ENCODE data around the gene PKN2. TPM values are rescaled to one million over a fixed set of nuclear protein-coding genes. Genes with fewer than 3 reads are reported as not detected.
A peak's percentile ranks its signal among the peaks of the same experiment; 100 is the strongest.

The PKN2 gene
- total RNA-seq, 1 experiment from 2014 or later: 32.6 TPM

- no peak overlapping the region for H3K4me3 Mint-ChIP-seq
- peaks cover 39% of the 10 kb centered on the region for H3K4me1 Mint-ChIP-seq
- no peaks in the 10 kb centered on the region for H3K9me3 Mint-ChIP-seq
- ATAC-seq (peak; percentile 42), DNase-seq (ENCODE audit: low spot score) (no peak)
- peaks cover 23% of the 10 kb centered on the region for H3K36me3 Mint-ChIP-seq
- ChIA-PET CTCF (interaction anchor here (1.2 kb wide), 1 partner anchor 33 kb away, joined by 3 read pairs; no protein-coding TSS in a partner anchor), POLR2A (no interaction called here)
- H3K27ac Mint-ChIP-seq: peak overlapping the region; percentile 92
- H3K27me3 Mint-ChIP-seq (ENCODE audit: low read depth): no peaks in the 10 kb centered on the region
- TF ChIP-seq ZNF138 (CRISPR knock-in tag; conservative IDR thresholded peaks at IDR 0.05): no peak
- no peak for TF ChIP-seq SOX15 (CRISPR knock-in tag; IDR thresholded peaks at IDR 0.05)
- TF ChIP-seq MYBL2 (CRISPR knock-in tag; IDR thresholded peaks at IDR 0.05): no peak
- TF ChIP-seq CDX4 (CRISPR knock-in tag; IDR thresholded peaks at IDR 0.05; ENCODE audit: borderline replicate concordance): no peak
- TF ChIP-seq OVOL2 (CRISPR knock-in tag; IDR thresholded peaks at IDR 0.05; ENCODE audit: borderline replicate concordance): no peak
- TF ChIP-seq TEAD1 (CRISPR knock-in tag; IDR thresholded peaks at IDR 0.05): no peak
- TF ChIP-seq PRDM15 (CRISPR knock-in tag; IDR thresholded peaks at IDR 0.05): no peak
- no peak for TF ChIP-seq PREB (CRISPR knock-in tag; IDR thresholded peaks at IDR 0.05; ENCODE audit: borderline replicate concordance)
- TF ChIP-seq ZNF532 (CRISPR knock-in tag; IDR thresholded peaks at IDR 0.05; ENCODE audit: borderline replicate concordance): no peak
- no peak for TF ChIP-seq RORB (CRISPR knock-in tag; IDR thresholded peaks at IDR 0.05)
Observed at GRCh38 chr1:88768816-88769215, 84.7 kb downstream of the PKN2 start.

GRCh38 chr1:88773540-88774150, 89.6 kb downstream of the PKN2 start:
- H3K4me3 Mint-ChIP-seq: peak overlapping the region; percentile 10; the same call in 1 of the 2 replicates
- peaks cover 63% of the 10 kb centered on the region for H3K4me1 Mint-ChIP-seq
- H3K27ac Mint-ChIP-seq: peak overlapping the region; percentile 94
- ATAC-seq: peak; percentile 6; the same call in 1 of the 2 replicates
- ChIA-PET POLR2A (no interaction called here), CTCF (no interaction called here)
- peaks cover 31% of the 10 kb centered on the region for H3K36me3 Mint-ChIP-seq
- H3K9me3 Mint-ChIP-seq: peaks cover 7% of the 10 kb centered on the region; the same call in 1 of the 2 replicates
- DNase-seq (ENCODE audit: low spot score): no peak
- no peaks in the 10 kb centered on the region for H3K27me3 Mint-ChIP-seq (ENCODE audit: low read depth)
- TF ChIP-seq STAT6 (CRISPR knock-in tag; conservative IDR thresholded peaks at IDR 0.05; ENCODE audit: low read depth): no peak
- TF ChIP-seq TCF7 (CRISPR knock-in tag; IDR thresholded peaks at IDR 0.05; ENCODE audit: low read depth): no peak
- TF ChIP-seq ZNF396 (CRISPR knock-in tag; IDR thresholded peaks at IDR 0.05; ENCODE audit: borderline replicate concordance): no peak
- TF ChIP-seq MAX (CRISPR knock-in tag; IDR thresholded peaks at IDR 0.05): no peak
- TF ChIP-seq ZMAT4 (CRISPR knock-in tag; IDR thresholded peaks at IDR 0.05): no peak
- no peak for TF ChIP-seq ZNF232 (CRISPR knock-in tag; IDR thresholded peaks at IDR 0.05)
- no peak for TF ChIP-seq JAZF1 (CRISPR knock-in tag; IDR thresholded peaks at IDR 0.05)
- no peak for TF ChIP-seq SMAD4 (CRISPR knock-in tag; IDR thresholded peaks at IDR 0.05)
- no peak for TF ChIP-seq SOX15 (CRISPR knock-in tag; IDR thresholded peaks at IDR 0.05)
- TF ChIP-seq, protein P1, sequence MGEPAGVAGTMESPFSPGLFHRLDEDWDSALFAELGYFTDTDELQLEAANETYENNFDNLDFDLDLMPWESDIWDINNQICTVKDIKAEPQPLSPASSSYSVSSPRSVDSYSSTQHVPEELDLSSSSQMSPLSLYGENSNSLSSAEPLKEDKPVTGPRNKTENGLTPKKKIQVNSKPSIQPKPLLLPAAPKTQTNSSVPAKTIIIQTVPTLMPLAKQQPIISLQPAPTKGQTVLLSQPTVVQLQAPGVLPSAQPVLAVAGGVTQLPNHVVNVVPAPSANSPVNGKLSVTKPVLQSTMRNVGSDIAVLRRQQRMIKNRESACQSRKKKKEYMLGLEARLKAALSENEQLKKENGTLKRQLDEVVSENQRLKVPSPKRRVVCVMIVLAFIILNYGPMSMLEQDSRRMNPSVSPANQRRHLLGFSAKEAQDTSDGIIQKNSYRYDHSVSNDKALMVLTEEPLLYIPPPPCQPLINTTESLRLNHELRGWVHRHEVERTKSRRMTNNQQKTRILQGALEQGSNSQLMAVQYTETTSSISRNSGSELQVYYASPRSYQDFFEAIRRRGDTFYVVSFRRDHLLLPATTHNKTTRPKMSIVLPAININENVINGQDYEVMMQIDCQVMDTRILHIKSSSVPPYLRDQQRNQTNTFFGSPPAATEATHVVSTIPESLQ (CRISPR knock-in tag; IDR thresholded peaks at IDR 0.05): no peak

Measured in WTC11 (cell line).